HEK293T (cell line): ENCODE data around the gene RRAS2.
"Not testable (repeated sequence)": the region's sequence is repeated elsewhere in the genome, so short reads cannot be mapped to it uniquely, and the experiment has no call there.

ENCODE experiments used
- CTCF ChIA-PET: fragments of 350-600 bp; formaldehyde crosslinking; extraction: SDS; loops from one replicate; lab custom pipeline; 2021; ENCODE audit warnings: antibody characterized with exemption, inconsistent platforms; lab: Yijun Ruan, JAX
- POLR2A ChIA-PET: fragments of 350-600 bp; formaldehyde crosslinking; extraction: SDS; loops from one replicate; lab custom pipeline; 2020; ENCODE audit warnings: antibody characterized with exemption, inconsistent platforms; lab: Yijun Ruan, JAX
- DNase-seq: peaks from one replicate; pipeline ENCODE4 v3.0.0; 2012; ENCODE audit warnings: mixed read lengths; ENCODE audit errors: extremely low spot score
- ARNT ChIP-seq: fragments of 450-650 bp; IDR thresholded peaks from 2 replicates; pipeline ENCODE4 v1.6.1; 2017; ENCODE audit warnings: mild to moderate bottlenecking
- BHLHE40 ChIP-seq: fragments of 450-650 bp; IDR thresholded peaks from 2 replicates; pipeline ENCODE4 v1.6.1; 2016; ENCODE audit warnings: mild to moderate bottlenecking, moderate library complexity, borderline replicate concordance
- CTBP1 ChIP-seq: fragments of 450-650 bp; IDR thresholded peaks from 2 replicates; pipeline ENCODE4 v1.6.1; 2016; ENCODE audit warnings: borderline replicate concordance
- ELF4 ChIP-seq: fragments of 450-650 bp; IDR thresholded peaks from 2 replicates; pipeline ENCODE4 v1.6.1; 2017; ENCODE audit warnings: antibody characterized with exemption
- FOXA1 ChIP-seq: fragments of 450-650 bp; IDR thresholded peaks from 2 replicates; pipeline ENCODE4 v1.6.1; 2016; ENCODE audit warnings: mild to moderate bottlenecking
- FOXK2 ChIP-seq: fragments of 450-650 bp; IDR thresholded peaks from 2 replicates; pipeline ENCODE4 v1.6.1; 2016; ENCODE audit warnings: mild to moderate bottlenecking
- FOXM1 ChIP-seq: fragments of 450-650 bp; IDR thresholded peaks from 2 replicates; pipeline ENCODE4 v1.6.1; 2017; ENCODE audit warnings: mild to moderate bottlenecking, borderline replicate concordance
- HDGF ChIP-seq: fragments of 450-650 bp; IDR thresholded peaks from 2 replicates; pipeline ENCODE4 v1.6.1; 2017; ENCODE audit warnings: antibody characterized with exemption, borderline replicate concordance
- L3MBTL2 ChIP-seq: fragments of 450-650 bp; conservative IDR thresholded peaks from 2 replicates; pipeline ENCODE4 v1.6.1; 2016; ENCODE audit warnings: mild to moderate bottlenecking
- LEF1 ChIP-seq: fragments of 450-650 bp; IDR thresholded peaks from 2 replicates; pipeline ENCODE4 v1.6.1; 2017; ENCODE audit warnings: mild to moderate bottlenecking, borderline replicate concordance
- NFRKB ChIP-seq: fragments of 450-650 bp; IDR thresholded peaks from 2 replicates; pipeline ENCODE4 v1.6.1; 2016; ENCODE audit warnings: mild to moderate bottlenecking, moderate library complexity
- PKNOX1 ChIP-seq: fragments of 450-650 bp; IDR thresholded peaks from 2 replicates; pipeline ENCODE4 v1.6.1; 2016
- SP1 ChIP-seq: fragments of 450-650 bp; IDR thresholded peaks from 2 replicates; pipeline ENCODE4 v1.6.1; 2017
- SUZ12 ChIP-seq: fragments of 450-650 bp; IDR thresholded peaks from 2 replicates; pipeline ENCODE4 v1.6.1; 2016; ENCODE audit warnings: mild to moderate bottlenecking
- TARDBP ChIP-seq: fragments of 450-650 bp; IDR thresholded peaks from 2 replicates; pipeline ENCODE4 v1.6.1; 2016
- ZNF384 ChIP-seq: fragments of 450-650 bp; IDR thresholded peaks from 2 replicates; pipeline ENCODE4 v1.6.1; 2016

The RRAS2 gene

GRCh38 chr11:14304601-14305000 lies 54.4 kb downstream of the RRAS2 start:
- DNase-seq, result no peak
- ChIA-PET POLR2A (no interaction called here), CTCF (interaction anchor here (0.9 to 3.7 kb wide), 2 partner anchors 69 to 114 kb away, joined by 3 to 14 read pairs; no protein-coding TSS in a partner anchor)
- no peak for TF ChIP-seq CTBP1
- no peak for TF ChIP-seq FOXK2
- no peak for TF ChIP-seq ZNF384
- no peak for TF ChIP-seq FOXM1
- no peak for TF ChIP-seq PKNOX1
- no peak for TF ChIP-seq SUZ12
- TF ChIP-seq HDGF, result no peak
- TF ChIP-seq TARDBP, result no peak
- TF ChIP-seq SP1, result no peak

GRCh38 chr11:14300661-14301304 lies 58.2 kb downstream of the RRAS2 start:
- TF ChIP-seq TARDBP, result no peak
- TF ChIP-seq HDGF, result no peak
- no peak for TF ChIP-seq SP1
- no peak for TF ChIP-seq FOXK2
- TF ChIP-seq CTBP1, result no peak
- no peak for TF ChIP-seq NFRKB
- TF ChIP-seq FOXA1, result no peak
- TF ChIP-seq L3MBTL2, result no peak
- no peak for TF ChIP-seq BHLHE40
- no peak for TF ChIP-seq ZNF384
- TF ChIP-seq PKNOX1, result no peak
- no peak for TF ChIP-seq SUZ12
- POLR2A ChIA-PET, result interaction anchor here (0.8 to 1.5 kb wide), 2 partner anchors 57 to 199 kb away, joined by 3 to 4 read pairs; partner anchors contain the start of gene COPB1
- peak; percentile 72 for DNase-seq
- CTCF ChIA-PET, result interaction anchor here (1.0 to 2.5 kb wide), 6 partner anchors 19 to 154 kb away, joined by 3 to 20 read pairs (median 4); no protein-coding TSS in a partner anchor

DNA sequence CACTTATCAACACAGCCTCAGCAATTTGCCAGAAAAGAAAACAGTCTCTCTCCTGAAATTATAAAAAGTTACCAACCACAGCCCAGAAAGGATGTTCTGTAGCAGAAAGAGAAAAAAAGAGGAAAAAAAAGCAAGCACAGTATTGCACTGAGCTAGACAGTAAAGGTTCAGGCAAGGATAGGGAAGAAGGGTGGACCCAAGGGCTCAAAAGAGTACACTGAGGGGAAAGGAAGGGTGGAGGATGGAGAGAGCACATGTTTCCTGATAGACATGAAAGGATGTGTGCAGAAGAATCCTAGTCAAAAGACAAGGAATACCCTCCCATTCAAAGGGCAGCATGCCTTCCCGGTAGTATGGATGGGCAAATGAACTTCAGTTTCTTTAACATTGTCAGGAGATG lies 59.1 kb downstream of the RRAS2 start:
- TF ChIP-seq SUZ12, result no peak
- CTCF ChIA-PET, result interaction anchor here (1.1 to 2.5 kb wide), 4 partner anchors 42 to 155 kb away, joined by 3 to 20 read pairs (median 7); no protein-coding TSS in a partner anchor
- no peak for DNase-seq
- POLR2A ChIA-PET, result interaction anchor here (1.5 kb wide), 1 partner anchor 58 kb away, joined by 3 read pairs; no protein-coding TSS in a partner anchor

DNA sequence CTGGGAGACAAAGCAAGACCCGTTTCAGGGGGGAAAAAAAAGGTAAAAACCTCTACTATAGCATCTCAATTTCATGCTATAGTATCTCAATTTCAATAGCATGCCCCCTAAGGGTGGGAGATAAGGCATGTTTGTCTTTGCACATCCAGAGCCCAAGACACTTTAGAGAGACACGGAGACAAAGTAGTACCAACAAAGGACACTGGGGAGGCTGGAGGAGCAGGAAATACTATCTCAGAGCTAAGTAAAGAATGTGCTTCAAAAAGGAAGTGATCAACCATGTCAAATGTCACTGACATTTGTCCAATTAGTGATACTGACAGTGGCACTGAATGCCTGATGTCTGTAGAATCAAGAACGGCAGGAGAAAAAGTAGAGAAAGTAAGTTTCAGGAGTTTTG lies 68.6 kb downstream of the RRAS2 start:
- CTCF ChIA-PET, result no interaction called here
- DNase-seq, result no peak
- POLR2A ChIA-PET, result no interaction called here
- TF ChIP-seq HDGF (no peak), ARNT (no peak), NFRKB (no peak), CTBP1 (no peak), FOXA1 (no peak), FOXK2 (no peak), FOXM1 (no peak)

GRCh38 chr11:14288189-14288935 lies 70.6 kb downstream of the RRAS2 start:
- TF ChIP-seq ARNT, result no peak
- no peak for TF ChIP-seq L3MBTL2
- no peak for TF ChIP-seq FOXK2
- TF ChIP-seq ZNF384, result no peak
- no peak for TF ChIP-seq BHLHE40
- no peak for TF ChIP-seq LEF1
- TF ChIP-seq ELF4, result no peak
- no peak for TF ChIP-seq PKNOX1
- no peak for TF ChIP-seq NFRKB
- TF ChIP-seq CTBP1, result no peak
- no peak for TF ChIP-seq SUZ12
- no peak for TF ChIP-seq TARDBP
- TF ChIP-seq SP1, result no peak
- no peak for TF ChIP-seq FOXM1
- no peak for TF ChIP-seq HDGF
- TF ChIP-seq FOXA1, result no peak
- POLR2A ChIA-PET, result no interaction called here
- CTCF ChIA-PET, result no interaction called here
- no peak for DNase-seq

DNA sequence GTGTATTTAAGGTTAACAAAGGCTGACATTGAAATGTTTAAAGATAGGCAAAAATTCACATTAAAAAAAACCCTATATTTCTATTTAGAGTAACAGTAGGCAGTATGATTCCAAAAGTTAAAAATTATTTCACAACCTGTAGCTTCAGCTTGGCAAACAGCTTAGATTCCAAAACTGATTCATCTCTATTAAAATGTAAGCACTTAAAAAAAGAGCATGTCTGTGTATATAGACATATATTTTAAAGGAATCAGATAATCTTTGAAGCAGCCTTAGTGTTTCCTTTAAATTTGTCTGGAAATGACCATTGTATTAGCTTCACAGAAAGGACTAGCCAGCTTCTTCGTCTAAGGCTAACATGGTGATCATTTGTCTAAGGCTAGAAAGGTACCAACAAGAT lies 80.1 kb downstream of the RRAS2 start:
- CTCF ChIA-PET, POLR2A ChIA-PET, DNase-seq: not testable (repeated sequence)
